GM19397 (cell line): ENCODE data around the gene CNIH3.

Experiments used
- ATAC-seq: cut with Tn5 transposase; IDR thresholded peaks from one replicate; pipeline ENCODE4 v1.9.1; 2021; ENCODE audit warnings: mild to moderate bottlenecking, moderate library complexity; ENCODE audit not compliant: unreplicated experiment

Gene CNIH3

DNA sequence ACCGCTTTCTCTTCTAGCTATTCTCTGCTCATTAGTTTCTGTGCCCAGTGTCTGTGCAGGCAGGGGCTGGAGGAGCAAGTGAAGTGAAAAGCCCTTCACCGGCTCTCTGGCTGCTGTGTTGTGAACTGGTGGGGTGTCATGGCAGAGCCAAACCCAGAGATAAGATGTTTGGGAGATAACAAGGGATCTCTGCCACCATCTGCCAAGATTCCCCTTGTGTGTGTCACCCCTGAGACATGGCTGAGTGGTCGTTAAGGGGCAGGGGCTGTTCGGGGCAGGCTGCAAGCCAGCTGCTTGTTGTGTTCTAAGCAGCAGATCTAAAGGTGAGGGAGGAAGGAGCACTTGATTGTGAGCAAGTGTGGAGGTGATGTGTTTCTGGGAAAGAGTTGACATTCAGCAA is 24.5 kb downstream of the CNIH3 start:
- ATAC-seq = no peak

DNA sequence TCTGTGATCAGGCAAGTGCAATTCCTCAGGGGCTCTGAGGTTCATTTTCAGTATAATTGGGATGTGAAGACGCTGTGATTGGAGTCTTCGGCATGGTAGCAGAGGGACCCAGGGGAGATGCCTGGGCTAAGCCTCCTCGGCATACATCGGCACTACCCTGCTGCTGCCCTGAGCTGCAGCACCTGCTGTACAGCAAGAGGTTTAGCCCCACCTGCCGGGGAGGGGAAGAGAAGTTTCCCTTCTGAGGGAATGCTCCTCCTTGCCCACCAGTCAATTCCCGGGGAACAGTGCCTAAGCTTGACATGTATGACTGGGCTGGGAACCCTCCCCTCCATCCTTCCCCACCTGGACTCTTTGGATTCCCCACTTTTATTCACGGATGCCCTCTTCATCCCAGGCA is 24.9 kb downstream of the CNIH3 start:
- ATAC-seq = no peak

DNA sequence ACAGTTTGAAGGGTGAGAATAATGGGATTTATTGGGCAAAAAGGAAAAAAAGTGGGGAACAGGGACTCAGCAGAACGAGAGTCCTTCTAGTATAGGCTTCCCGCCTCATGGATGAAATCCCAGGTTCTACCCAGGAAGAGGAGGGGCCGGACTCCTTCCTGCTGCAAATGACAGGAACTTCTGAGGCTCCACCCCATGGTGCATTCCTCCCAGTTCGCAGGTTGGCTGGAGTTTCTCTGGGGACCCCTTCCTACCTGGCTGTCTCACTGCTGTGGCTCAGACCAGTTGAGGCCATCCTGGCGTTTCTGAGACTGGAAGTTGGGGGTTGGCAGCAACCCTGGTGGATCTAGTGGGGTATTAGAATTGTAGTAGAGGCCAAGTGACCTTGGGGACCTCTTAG is 27.5 kb downstream of the CNIH3 start:
- no peak for ATAC-seq

DNA sequence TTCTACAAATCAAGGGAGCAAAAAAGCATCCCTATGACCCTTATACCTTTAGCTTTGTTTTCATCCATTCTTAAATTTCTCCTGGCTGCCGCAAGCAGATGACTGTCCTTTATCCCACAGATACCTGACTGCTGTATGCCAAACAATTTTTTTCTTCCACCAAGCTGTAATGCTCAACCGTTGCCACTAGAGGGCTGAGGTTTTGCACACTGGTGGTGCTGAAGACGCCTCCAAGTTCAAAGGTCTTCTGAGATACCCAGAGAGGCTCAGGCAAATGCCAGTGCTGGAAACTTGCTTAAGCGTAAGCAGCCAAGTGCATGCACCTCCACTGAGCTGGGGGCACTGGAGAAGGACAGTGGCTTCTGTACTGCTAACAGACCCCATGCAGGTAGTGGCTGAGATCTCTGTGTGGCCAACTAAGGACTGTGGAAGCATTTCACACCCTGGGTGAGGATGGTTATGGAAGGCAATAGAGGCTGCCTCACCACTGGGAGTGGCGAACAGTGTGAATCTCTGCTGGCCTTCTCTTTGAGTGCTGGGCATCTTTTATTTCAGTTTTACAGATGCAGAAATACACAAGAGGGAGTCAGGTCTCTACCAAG is 28.5 kb downstream of the CNIH3 start:
- no peak for ATAC-seq

DNA sequence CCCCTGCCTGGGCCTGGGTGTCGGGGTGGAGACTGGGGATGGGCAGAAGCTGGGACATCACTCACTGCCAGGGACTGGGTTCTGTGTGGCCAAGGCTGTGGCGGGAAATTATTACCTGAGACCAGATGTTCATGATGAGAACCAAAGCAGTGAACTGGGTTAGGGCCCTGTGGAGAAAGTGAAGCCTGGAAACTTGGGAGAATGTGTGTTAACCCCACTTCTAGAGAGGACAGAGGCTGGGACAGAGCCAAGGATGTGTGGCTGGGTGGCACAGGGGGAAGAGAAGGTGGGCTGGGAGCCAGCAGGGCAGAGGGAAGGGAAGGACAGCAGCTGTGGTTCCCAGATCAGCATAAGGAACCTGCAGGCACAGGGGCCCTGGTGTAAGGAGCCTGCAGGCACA is 31.3 kb downstream of the CNIH3 start:
- no peak for ATAC-seq

DNA sequence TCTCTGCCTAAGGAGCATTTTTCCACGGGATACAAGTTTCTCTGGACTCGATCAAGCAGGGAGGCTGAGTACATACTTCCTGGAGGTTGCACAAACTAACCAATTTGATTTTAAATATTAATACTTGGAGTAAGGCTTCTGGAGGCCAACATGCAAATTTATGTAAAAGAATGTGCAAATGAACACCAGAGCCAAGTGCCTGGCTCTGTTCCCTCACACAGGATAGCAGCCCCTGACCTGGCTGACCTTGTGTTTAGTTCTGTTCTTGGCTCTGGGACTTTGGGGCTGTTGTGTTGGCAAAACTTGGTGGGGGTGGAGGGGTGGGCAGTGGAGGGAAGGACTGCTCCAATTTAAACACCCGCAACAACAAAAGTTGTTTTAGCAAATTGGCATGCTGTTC is 34.2 kb downstream of the CNIH3 start:
- no peak for ATAC-seq

DNA sequence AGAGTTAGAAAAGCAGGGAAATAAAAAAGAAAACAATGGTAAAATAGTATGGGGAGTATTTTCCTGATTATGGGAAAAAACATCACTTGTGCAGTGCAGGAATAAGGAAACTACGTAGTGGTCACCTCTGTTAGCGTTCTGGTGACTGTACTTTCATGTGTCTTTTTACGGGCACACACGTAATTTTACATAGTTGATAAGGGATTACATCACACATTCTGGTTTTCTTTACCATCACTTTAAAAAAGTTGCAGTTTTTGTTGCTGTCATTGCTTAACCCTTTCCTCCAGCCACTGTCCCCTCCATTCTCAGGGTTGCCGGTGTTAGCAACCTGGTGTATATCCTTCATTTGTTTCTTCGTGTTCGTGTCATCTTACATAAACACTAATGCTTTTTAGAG is 35.1 kb downstream of the CNIH3 start:
- ATAC-seq = no peak

DNA sequence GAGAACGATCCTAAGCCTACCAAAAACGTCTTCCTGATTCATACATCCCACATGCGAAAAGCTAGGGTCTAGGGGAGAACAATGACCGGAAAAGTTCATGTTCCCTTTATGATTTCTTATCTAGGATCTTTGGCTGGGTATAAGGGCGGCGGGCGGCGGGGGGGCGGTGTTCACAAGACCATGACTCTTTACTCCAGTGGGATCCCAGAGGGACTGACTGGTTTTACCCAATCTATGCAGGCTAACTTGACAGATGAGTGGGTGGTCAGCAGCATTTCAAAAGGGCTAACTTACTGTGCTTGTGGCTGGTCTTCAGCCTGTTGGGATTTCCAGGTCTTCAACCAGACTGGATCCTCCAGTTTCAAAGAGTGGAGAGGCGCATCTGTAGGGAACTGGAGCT is 40.3 kb downstream of the CNIH3 start:
- ATAC-seq = no peak

DNA sequence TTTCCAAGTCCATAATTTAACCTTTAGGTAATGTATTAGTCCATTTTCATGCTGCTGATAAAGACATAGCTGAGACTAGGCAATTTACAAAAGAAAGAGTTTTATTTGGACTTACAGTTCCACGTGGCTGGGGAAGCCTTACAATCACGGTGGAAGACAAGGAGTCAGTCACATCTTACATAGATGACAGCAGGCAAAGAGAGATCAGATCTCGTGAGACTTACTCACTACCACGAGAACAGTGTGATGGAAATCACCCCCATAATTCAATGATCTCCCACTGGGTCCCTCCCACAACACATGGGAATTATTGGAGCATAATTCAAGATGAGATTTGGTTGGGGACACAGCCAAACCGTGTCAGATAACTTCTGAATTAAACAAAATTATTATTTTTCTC is 44.0 kb downstream of the CNIH3 start:
- no peak for ATAC-seq

DNA sequence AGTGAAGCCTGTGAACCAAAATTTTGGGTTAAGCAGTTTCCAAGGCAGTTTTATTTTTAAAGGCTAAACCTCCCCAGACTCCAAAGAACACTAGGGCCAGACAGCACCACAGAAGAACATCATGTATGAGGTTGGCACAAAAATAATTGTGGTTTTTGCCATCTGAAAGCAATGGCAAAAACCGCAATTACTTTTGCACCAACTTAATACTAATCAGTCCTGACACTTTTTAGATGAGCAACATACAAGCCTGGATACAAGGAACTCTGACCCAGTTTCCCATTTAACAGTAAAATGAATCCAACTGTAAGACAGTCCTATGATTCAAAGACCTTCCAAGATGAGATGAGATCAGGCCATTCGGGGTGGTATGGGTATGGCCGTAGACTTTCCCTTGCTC is 46.8 kb downstream of the CNIH3 start:
- ATAC-seq = no peak

DNA sequence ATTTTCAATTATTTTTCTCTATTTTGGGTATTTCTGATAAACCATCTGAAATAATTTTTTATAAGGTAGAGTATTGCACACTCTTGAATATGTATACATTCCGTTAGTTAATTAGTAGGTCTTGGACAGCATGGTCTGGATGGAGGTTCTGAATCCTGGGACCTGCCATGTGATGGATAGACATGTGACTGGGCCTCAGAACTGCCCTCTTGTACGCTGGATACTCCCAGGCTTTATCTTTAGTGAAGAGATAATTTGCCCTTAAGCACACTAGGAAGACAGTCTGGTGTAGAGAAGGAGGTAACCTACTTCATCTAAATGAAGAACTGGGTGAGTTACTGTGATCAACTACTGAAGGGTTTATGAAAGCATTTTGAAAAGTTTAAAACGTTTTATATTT is 48.9 kb downstream of the CNIH3 start:
- ATAC-seq = no peak

DNA sequence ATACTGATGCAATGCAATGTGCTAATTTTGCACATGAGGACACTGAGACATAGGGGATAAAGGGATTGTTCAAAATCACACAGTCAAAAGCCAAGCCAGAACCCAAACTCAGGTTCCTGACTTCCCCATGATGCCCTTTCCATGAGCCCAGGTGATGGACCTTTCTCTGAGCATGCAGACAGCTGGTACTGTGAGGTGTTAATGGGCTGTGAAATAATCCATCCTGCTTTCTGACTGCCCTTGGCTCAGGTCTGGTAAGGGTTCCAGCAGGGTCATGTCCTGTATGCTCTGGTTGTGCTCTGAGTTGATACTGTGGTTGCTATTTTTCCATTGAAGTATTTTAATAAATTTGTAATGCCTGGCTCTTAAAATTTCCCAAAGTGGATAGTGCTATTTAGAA is 50.0 kb downstream of the CNIH3 start:
- ATAC-seq = no peak

DNA sequence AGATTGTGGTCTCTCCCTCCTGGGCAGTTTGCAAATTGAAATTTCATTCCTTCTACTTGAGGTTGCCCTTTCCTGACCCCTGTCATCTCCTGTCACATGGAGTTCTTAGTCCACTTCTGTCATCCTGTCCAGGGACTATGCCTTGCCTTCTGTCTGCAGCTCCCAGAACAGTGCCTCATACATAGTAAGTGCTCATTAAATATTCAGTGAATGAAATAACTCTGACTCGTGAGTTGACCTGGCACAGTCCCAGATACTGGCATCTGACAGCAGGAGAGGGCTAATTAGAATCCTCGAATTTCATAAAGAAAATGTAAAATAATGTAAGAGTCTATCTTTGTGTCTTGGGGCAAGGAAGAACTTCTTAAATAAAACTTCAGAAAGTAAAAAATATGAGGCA is 50.8 kb downstream of the CNIH3 start:
- ATAC-seq = no peak

DNA sequence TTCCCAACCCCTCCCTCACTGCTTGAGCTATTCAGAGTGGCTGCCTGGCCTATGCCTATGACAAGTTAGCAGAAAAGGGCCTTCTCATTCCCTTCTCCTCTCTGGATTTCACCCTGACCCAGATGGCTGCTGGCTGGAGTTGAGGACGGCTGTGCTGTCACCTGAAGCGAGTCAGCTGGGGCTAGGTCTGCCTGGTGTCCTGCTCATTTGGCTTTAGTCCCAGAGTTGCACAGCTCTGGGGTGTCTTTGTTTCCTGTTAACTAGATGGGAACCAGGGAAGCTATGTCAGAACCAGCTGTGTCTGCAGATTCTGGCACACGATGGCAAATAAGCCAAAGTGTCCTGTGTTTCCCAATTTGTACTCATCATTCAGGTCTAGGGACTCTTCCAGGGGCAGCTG is 52.9 kb downstream of the CNIH3 start:
- no peak for ATAC-seq

DNA sequence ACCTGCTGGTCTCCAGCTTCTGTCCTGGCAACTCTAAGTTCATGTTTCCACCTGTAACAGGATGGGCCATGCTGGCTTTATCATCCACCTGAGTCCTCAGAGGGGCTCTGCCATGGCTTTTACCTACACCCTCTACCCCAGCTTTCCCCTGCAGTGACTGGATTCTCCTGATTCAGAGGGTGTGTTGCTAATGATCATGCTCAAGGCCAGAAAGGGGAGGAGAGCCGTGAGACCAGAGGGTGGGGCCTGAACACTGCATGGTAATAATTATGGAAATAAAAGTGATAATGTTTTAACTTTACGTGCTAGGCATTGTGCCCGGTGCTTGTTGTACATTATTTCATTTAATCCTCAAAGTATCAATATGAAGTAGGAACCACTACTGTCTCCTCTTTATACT is 53.3 kb downstream of the CNIH3 start:
- ATAC-seq = no peak

DNA sequence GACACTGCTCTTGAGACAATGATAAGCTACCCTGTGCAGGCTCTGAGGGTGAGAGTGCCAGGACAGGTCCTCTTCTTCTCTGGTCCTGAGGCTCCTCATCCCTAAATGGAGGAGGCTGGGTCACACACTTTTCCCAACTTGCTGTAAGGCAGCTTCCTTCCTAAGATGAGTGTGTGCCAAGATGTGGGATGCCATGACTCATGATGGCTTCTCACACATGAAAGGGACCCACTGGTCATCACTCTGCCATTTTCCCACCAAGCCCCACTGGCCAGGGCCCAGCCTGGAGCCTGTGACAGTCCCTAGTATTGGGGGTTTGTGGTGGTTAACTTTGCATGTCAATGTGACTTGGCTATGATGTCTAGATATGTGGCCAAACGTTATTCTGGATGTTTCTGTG is 54.4 kb downstream of the CNIH3 start:
- ATAC-seq = no peak

DNA sequence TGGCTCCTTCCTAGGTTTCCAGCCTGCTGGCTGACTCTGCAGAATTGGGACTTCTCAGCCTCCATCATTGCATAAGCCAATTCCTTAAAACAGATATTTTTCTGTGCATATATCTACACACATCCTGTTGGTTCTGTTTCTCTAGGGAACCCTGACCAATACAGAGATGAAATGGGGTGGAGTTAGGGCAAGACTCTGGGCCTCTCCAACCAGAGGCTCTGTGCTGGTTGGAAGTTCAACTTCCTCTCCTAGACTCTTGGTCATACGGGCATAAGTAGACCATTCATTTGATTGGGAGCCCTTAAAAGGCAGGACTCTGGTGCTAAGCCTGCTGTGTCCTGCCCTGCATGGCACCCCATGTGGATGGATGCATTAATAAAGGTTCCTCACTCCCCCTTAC is 55.0 kb downstream of the CNIH3 start:
- ATAC-seq = no peak

DNA sequence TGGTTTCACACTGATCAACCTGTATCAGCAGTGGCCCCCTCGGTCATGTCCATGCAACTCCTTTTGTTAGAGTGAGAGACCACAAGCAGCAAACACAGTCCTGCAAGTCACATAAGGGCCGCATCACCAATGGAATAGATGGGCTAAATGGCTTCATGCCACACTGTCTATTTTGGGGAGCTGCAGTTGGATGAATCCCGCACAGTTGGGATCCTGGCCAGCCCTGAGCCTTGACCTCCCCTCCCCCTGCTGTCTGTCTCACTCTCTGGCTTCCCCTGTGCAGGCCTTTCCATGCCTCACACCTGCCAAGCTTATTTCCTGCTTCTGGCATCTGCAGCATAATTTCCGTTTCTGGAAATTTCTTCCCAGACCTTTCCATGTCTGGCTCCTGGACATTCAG is 57.0 kb downstream of the CNIH3 start:
- ATAC-seq = no peak

DNA sequence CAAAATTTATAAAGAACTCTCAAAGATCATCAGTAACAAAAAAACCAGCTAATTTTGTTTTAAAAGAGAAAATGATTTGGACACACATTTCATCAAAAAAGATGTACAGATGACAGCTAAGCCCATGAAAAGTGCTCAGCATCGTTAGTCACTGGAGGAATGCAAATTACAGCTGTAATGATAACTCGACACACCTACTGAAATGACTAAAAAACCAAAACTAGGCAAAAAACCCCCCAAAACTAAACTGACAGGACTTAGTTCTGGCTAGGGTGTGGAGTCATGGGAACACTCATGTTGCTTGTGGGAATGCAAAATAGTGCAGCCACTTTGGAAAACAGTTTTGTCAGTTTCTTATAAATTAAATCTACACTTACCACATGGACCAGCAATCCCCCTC is 59.5 kb downstream of the CNIH3 start:
- ATAC-seq = no peak

DNA sequence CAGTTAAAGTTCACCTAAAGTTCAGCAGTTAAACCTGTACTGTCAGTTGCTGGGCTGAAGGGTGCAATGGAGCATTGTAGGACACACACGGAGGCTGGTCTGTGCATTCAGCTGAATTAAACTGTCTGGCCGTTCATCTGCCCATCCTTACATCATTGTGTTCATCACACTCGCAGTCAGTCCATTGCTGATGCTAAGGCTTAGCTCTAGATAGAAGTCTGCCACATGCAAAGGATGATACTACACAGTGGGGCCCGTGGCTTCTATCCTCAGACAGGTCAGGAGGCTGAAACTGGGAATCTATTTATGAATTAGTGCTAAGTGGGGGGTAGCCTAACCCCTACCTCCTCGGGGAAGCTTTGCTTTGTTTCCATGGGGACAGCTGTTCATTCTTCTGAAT is 60.4 kb downstream of the CNIH3 start:
- no peak for ATAC-seq

DNA sequence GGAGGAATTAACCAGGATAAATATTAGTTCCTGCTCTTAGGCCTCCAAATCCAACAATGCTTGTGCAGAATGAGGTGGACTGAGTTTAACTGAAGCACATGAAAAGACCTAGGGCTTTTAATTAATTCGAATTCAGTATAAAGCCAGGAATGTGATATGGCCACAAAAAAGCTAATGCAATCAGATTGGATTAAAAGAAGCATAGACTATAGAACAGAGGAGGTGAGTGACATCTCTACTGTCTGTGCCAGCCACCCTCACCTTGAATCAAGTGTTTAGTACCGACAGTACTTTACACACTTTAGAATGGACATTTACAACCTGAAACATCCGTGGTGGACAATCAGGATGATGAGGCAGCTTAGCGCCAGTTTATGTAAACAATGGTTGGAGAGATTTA is 62.1 kb downstream of the CNIH3 start:
- no peak for ATAC-seq

DNA sequence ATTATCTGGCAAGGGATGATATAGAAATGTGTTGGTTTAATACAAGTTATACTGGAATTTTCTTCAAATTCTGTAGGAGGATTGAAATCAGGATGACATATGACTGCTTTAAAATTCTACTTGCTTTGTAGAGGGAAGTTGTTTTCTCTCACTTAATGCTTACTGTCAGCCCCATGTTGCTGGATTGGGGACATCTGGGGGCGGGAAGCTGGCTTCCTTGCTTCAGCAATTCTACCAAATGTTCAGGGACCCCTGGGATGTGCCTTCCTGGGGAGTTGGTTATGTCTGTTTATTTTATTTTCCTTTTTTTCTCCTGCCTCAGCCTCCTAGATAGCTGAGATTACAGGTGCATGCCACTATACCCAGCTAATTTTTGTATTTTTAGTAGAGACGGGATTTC is 63.5 kb downstream of the CNIH3 start:
- no peak for ATAC-seq

DNA sequence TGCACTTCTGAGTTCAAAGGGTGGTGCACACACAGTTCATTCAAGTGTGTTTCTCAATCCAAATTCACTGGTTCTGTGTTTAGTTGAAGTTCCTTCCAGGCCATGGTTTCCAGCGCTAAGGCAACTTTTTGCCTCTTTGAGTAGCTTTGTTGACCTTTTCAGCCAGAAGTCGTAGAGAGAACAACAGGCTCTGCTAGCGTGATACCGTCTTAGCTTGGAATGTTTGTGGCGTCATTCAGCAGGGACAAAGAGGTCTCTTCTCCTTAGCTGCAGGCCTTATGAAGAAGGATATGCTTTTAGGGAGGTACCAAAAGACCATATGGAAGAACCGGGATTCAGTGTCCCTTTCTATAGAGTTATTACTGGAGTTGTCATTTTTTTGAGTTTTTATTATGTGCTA is 65.7 kb downstream of the CNIH3 start:
- ATAC-seq = no peak

DNA sequence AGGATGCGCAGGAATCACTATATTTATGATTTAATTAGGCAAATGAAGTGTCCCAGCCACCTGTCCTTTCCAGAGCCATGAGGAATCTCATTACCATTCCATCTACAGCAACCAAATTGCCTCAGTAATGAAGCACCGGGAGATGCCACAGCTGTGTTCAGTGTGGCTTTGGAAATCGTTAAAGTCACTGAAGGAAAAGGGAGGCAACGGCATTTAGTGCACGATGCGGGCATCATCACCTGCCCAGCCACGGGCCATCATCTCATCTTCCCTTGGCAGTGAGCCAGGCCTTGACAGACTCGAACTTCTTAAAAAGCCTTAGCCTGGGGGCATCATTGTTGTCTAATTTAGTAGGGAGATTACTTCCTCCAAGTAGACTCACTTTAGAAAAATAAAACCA is 67.8 kb downstream of the CNIH3 start:
- no peak for ATAC-seq
